Glutamatergic neuron (in vitro differentiated cells): ENCODE measurements around the gene TBX4. TPM values are rescaled to one million over a fixed set of nuclear protein-coding genes. Genes with fewer than 3 reads are reported as not detected.

ENCODE experiments used
- DNase-seq: peaks from one replicate; pipeline ENCODE4 v3.0.0; 2022
- H3K27ac Mint-ChIP-seq: one replicate; pipeline ENCODE4 v1.8.0; 2020; ENCODE audit warnings: mild to moderate bottlenecking, mixed read lengths, inconsistent platforms; ENCODE audit not compliant: unreplicated experiment
- H3K27me3 Mint-ChIP-seq: one replicate; pipeline ENCODE4 v1.8.0; 2020; ENCODE audit warnings: mild to moderate bottlenecking, moderate library complexity, mixed read lengths, inconsistent platforms; ENCODE audit not compliant: unreplicated experiment
- H3K36me3 Mint-ChIP-seq: one replicate; pipeline ENCODE4 v1.8.0; 2020; ENCODE audit warnings: mild to moderate bottlenecking, mixed read lengths, inconsistent platforms; ENCODE audit not compliant: unreplicated experiment
- H3K4me1 Mint-ChIP-seq: one replicate; pipeline ENCODE4 v1.8.0; 2020; ENCODE audit warnings: mild to moderate bottlenecking, low read depth, mixed read lengths, inconsistent platforms; ENCODE audit not compliant: unreplicated experiment
- H3K4me3 Mint-ChIP-seq: one replicate; pipeline ENCODE4 v1.8.0; 2020; ENCODE audit warnings: mild to moderate bottlenecking, mixed read lengths, inconsistent platforms; ENCODE audit not compliant: unreplicated experiment
- H3K9me3 Mint-ChIP-seq: one replicate; pipeline ENCODE4 v1.8.0; 2020; ENCODE audit warnings: mild to moderate bottlenecking, moderate library complexity, mixed read lengths, inconsistent platforms; ENCODE audit not compliant: unreplicated experiment
- long read RNA-seq: library from polyadenylated mRNA; unstranded; transcript quantifications from one replicate; pipeline ENCODE4 v2.0.0, GENCODE V29; 2020; ENCODE audit not compliant: unreplicated experiment
- total RNA-seq: library from RNA; stranded (reverse); fragmentation: NEBNext Ultra II Directional; extraction: Animal tissue kit (Norgen Biotek cat#: 25700); gene quantifications from one replicate; pipeline ENCODE4 v1.2.1, GENCODE V29; 2021; ENCODE audit not compliant: unreplicated experiment
- TF ChIP-seq, protein P1 (sequence below): fragments of 200-600 bp; sonication (generic); IDR thresholded peaks from one replicate; pipeline ENCODE4 v1.5.0; 2021; ENCODE audit not compliant: partially characterized antibody, unreplicated experiment

The TBX4 gene
- not detected for total RNA-seq
- long read RNA-seq: 0 reads

DNA sequence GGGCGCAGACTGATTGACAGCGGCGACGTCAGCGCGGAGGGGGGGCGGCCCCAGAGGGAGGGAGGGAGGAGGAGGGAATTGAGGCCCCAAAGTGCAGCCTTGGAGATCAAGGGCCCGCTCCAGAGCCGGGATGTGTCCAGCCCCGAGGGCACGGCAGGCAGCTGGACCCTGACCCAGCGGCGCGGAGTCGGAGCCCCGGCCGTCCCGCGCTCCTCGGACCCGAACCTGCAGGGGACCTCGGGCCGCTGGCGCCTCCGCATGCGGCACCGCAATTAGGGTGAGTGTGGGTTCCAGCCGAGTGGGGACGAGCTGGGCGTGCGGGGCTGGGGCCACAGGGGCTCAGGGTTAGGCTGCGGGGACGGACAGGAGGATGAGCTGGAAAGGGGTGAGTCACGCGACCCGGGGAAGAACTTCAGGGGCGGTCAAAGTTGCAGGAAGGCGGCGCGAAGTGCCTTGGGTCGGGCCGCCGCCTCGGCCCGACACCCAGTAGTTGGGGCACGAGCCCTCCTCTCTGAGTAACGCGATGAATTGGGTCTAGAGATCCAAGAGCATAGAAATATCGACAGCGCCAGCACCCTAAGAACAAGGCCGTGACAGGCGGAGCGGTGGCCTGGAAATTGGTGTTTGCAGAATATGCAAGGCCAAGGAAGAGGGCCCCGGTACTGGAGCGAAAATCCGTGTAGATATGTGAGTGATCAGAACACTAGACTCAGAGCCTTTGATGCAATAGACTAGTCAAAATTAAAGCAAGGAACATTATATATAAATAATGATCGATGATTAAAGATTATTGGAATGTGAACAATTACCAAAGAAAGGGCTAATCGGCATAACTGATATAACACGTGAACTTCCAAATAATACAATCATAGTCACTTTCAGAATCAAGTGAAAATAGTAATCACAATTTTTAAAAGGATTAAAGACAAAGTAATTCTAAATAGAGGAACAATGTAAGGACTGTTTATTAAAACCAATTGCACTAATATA, at the start of gene TBX4:
TSS of gene TBX4 (plus strand) at position 122 of the 990 bp plus-strand sequence. CDS start 4,069 bp downstream, outside the sequence.
- H3K4me1 Mint-ChIP-seq: peaks cover 2% of the 10 kb centered on the region
- H3K9me3 Mint-ChIP-seq: peaks cover 11% of the 10 kb centered on the region
- H3K27ac Mint-ChIP-seq: no peak within 1 kb of the TSS
- DNase-seq: peak; percentile 52
- peak within 1 kb of the TSS; percentile 64 for H3K4me3 Mint-ChIP-seq
- H3K36me3 Mint-ChIP-seq: no peaks in the 10 kb centered on the region
- TF ChIP-seq, protein P1, sequence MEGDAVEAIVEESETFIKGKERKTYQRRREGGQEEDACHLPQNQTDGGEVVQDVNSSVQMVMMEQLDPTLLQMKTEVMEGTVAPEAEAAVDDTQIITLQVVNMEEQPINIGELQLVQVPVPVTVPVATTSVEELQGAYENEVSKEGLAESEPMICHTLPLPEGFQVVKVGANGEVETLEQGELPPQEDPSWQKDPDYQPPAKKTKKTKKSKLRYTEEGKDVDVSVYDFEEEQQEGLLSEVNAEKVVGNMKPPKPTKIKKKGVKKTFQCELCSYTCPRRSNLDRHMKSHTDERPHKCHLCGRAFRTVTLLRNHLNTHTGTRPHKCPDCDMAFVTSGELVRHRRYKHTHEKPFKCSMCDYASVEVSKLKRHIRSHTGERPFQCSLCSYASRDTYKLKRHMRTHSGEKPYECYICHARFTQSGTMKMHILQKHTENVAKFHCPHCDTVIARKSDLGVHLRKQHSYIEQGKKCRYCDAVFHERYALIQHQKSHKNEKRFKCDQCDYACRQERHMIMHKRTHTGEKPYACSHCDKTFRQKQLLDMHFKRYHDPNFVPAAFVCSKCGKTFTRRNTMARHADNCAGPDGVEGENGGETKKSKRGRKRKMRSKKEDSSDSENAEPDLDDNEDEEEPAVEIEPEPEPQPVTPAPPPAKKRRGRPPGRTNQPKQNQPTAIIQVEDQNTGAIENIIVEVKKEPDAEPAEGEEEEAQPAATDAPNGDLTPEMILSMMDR: no peak
- H3K27me3 Mint-ChIP-seq: peaks cover 26% of the 10 kb centered on the region

DNA sequence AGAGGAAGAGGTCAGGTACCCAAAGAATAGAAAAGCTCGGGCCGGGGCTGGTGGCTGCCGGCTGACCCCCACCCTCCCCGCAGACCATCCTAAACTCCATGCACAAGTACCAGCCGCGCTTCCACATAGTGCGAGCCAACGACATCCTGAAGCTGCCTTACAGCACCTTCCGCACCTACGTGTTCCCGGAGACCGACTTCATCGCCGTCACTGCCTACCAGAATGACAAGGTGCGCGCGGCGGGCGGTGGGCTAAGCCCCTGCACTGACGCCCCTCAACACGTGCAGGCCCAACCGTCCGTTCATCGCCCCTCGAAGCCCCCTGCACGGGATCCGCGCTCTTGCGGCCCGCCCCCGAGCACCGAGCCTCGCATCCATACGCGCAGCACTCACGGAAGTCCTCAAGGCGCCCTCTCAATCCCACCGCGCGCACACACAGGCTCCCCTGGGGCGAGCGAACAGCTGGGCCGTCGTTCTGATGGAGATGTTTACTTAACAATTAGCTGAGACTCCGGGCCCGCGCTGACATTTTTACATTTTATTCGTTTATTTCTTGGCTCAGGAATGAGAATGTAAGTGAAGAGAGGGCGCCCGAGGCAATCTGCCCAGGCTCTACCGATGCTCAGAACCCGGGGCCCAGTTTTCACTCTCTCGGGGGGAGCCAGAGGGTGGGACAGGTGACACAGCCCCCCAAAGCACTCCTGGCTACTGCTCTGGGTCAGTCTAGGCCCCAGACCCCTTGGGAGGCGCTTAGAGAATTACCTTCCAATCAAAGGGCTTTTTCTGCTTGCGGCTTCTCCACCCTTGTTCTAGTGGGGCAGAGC, 49.0 kb upstream of the TBX4 start:
- Mint-ChIP-seq H3K36me3 (no peaks in the 10 kb centered on the region), H3K9me3 (peaks cover 23% of the 10 kb centered on the region), H3K4me3 (peak overlapping the region; percentile 79), H3K27ac (no peak overlapping the region), H3K27me3 (peaks cover 48% of the 10 kb centered on the region), H3K4me1 (peaks cover 13% of the 10 kb centered on the region)
- no peak for DNase-seq
- TF ChIP-seq, protein P1: no peak

DNA sequence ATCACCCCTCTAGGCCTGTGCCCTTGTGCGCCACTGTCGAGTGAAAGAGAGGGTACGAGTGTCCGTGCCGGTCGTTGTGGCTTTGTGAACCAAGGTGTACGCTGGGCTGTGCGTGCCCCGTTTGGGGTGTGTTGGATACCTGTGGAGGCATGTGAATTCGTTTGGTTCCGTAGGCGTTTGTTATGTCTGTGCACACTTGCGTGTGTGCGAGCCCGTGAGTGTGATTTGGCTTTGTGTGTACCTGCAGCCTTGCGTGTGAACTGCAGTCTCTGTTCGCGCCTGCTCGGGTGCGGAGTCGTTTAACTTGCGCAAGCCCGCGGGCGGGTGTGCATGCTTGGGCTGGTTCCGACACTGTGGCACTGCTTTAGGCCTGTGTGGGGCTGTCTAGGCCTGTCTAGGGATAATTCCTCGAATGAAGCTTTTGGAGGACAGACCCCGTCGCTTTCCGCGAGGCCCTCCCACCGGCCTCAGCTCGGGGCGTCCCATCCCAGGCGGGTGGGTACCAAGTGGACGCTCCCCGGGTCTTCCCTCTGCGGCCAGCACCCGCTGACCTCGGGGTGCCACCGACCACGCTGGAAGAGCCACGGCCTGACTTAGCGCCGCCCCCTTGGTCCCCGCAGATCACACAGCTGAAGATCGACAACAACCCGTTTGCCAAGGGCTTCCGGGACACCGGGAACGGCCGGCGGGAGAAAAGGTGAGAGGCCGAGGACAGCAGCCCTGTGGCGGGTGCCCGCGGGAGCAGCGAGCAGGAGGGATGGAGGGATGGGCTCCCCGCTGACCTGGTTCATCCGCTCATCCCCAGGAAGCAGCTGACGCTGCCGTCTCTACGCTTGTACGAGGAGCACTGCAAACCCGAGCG, 48.2 kb upstream of the TBX4 start:
- TF ChIP-seq, protein P1: no peak
- Mint-ChIP-seq H3K27ac (no peak overlapping the region), H3K4me1 (peaks cover 10% of the 10 kb centered on the region), H3K27me3 (peaks cover 44% of the 10 kb centered on the region), H3K9me3 (peaks cover 21% of the 10 kb centered on the region), H3K36me3 (no peaks in the 10 kb centered on the region), H3K4me3 (peak overlapping the region; percentile 79)
- DNase-seq: no peak

DNA sequence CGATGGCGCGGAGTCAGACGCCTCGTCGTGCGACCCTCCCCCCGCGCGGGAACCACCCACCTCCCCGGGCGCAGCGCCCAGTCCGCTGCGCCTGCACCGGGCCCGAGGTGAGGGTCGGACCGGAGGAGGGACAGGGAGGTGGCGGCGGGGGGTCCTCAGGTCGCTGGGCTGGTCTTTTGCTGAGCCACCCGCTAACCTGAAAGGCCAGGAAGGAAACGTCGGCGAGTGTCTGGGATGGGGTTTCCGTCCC, 47.6 kb upstream of the TBX4 start:
- peaks cover 43% of the 10 kb centered on the region for H3K27me3 Mint-ChIP-seq
- TF ChIP-seq, protein P1: no peak
- H3K4me3 Mint-ChIP-seq: no peak overlapping the region
- no peak overlapping the region for H3K27ac Mint-ChIP-seq
- no peaks in the 10 kb centered on the region for H3K36me3 Mint-ChIP-seq
- H3K9me3 Mint-ChIP-seq: peaks cover 21% of the 10 kb centered on the region
- DNase-seq: peak; percentile 37
- H3K4me1 Mint-ChIP-seq: peaks cover 10% of the 10 kb centered on the region
